HG03432 (cell line): ENCODE measurements around the gene MYO9B.
"Not testable (repeated sequence)": the region's sequence is repeated elsewhere in the genome, so short reads cannot be mapped to it uniquely, and the experiment has no call there.

Experiments
- ATAC-seq: cut with Tn5 transposase; IDR thresholded peaks from one replicate; pipeline ENCODE4 v1.9.1; 2021; ENCODE audit warnings: mild to moderate bottlenecking, moderate library complexity; ENCODE audit not compliant: unreplicated experiment

The MYO9B gene

GRCh38 chr19:17090583-17090982 is 15.0 kb downstream of the MYO9B start:
- no peak for ATAC-seq

DNA sequence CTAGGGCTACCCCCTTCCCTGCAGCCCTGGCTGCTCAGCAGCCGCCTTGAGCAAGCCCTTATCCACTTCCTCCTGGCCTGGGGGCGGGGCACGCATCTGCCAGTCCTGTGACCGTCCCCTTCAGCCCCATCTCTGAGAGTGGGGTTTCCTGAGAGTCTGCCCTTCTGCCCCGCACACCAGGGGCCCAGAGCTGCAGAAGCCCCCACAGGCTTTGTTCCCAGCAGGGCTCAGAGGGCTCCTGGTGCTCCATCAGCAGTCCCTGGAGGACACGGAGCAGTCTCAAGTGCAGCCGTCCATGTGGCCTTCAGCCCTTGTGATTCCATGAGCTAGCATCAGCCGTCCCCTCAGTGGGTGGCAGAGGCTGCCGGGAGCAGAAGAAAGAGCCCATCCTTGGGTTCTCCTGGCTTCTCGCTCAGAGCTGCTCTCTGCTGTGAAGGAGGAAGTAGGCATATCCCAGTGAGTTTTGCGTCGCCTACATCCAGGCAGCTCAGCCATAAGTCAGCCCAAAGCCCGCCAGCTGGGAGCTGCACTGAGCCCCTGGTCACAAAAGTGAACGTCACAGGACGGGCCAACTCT is 16.3 kb downstream of the MYO9B start:
- no peak for ATAC-seq

- ATAC-seq = no peak
Observed at GRCh38 chr19:17092696-17093095, 17.1 kb downstream of the MYO9B start.

GRCh38 chr19:17094694-17095093 is 19.1 kb downstream of the MYO9B start:
- not testable (repeated sequence) for ATAC-seq

GRCh38 chr19:17095141-17095919 is 19.8 kb downstream of the MYO9B start:
- no peak for ATAC-seq

DNA sequence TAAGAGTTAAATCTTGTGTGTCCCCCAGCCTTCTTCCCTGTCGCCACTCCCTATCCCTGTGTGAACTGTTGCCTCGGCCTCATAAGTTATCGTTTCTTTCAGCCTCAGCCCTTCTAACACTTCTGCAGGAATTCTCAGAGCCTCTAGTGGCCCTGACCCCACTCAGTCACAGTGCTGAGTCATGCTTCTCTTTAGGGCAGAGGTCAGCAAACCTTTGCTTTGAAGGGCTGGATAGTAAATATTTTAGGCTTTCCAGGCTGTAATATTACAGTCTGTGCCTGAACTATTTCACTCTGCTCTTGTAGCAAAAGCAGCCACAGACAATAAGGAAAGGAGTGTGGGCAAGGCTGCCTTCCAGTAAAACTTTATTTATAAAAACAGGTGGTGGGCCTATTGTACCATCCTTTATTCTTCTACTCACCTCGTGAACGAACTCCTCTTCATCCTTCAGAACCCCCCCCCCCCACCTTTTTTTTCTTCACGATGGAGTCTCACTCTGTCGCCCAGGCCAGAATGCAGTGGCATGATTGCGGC is 22.1 kb downstream of the MYO9B start:
- no peak for ATAC-seq

DNA sequence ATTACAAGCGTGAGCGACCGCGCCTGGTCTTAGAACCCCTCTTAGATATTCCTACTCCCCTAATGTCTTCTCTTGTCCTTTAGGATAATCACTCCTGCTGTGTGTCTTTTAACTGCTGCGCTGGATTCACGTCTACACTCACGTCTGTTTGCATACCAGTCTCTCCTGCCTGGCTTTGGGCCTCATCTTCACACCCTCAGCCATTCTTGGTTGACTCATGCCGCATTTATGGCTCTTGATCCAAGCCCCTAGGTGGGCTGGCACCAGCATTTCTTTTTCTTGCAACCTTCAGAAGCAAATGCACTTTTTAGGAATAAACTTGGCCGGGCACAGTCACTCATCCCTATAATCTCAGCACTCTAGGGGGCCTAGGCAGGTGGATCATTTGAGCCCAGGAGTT is 22.7 kb downstream of the MYO9B start:
- no peak for ATAC-seq

DNA sequence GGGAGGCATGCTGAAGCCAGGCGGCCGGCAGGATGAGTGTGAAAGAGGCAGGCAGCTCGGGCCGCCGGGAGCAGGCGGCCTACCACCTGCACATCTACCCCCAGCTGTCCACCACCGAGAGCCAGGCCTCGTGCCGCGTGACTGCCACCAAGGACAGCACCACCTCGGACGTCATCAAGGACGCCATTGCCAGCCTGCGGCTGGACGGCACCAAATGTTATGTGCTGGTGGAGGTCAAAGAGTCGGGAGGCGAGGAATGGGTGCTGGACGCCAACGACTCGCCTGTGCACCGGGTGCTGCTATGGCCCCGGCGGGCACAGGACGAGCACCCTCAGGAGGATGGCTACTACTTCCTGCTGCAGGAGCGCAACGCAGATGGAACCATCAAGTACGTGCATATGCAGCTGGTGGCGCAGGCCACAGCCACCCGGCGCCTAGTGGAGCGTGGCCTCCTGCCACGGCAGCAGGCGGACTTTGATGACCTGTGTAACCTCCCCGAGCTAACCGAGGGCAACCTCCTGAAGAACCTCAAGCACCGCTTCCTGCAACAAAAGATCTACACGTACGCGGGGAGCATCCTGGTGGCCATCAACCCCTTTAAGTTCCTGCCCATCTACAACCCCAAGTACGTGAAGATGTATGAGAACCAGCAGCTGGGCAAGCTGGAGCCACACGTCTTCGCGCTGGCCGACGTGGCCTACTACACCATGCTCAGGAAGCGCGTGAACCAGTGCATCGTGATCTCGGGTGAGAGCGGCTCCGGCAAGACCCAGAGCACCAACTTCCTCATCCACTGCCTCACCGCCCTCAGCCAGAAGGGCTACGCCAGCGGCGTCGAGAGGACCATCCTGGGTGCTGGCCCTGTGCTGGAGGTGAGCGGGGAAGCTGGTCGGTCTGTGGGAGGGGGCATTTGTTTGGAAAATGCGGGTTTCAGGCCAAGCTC is 26.4 kb downstream of the MYO9B start:
- ATAC-seq = no peak

DNA sequence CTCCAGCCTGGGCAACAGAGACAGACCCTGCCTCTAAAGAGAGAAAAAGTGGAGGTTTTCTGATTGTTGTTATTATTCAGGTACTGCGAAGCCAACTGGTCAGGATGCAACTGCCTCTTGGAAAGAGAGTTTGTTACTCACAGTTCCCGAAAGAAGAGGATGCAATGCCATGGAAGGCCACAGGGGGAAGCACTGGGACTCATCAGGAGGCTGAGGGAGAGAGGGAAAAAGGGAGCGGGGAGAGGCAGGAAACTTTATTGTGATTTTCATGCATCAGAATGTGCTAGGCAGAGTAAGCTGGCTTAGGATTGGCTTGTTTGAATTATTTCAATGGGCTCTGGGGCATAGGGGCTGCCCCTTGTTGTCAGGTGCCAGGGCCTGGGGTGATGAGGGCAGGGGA is 27.6 kb downstream of the MYO9B start:
- ATAC-seq = no peak

GRCh38 chr19:17104679-17105078 is 29.1 kb downstream of the MYO9B start:
- ATAC-seq = no peak

- no peak for ATAC-seq
Observed at GRCh38 chr19:17105556-17105955, 30.0 kb downstream of the MYO9B start.

DNA sequence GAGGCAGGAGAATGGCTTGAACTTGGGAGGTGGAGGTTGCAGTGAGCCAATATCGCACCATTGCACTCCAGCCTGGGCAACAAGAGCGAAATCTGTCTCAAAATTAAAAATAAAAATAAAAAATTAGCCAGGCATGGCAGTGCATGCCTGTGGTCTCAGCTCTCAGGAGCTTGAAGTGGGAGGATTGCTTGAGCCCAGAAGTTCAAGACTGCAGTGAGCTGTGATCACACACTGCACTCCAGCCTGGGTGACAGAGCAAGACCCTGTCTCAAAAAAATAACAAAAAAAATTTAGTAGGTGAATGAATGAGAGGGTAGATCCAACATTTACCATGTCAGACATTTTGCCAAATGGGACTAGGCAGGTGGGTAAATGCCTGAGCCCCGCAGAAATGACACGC is 31.4 kb downstream of the MYO9B start:
- not testable (repeated sequence) for ATAC-seq

GRCh38 chr19:17107546-17108452 is 32.2 kb downstream of the MYO9B start:
- ATAC-seq = no peak

DNA sequence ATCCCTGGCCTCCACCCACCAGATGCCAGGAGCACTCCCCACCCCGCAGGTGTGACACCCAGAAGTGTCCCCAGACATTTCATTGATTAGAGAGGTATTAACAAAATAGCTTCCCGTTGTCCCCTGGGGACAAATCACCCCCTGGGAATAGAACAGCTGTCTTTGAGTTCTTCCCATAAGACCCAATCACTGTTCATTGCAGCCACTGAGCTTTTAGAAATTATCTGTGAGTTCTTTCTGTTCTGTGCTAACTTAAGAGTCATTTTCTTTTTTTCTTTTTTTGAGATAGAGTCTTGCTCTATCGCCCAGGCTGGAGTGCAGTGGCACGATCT is 32.8 kb downstream of the MYO9B start:
- ATAC-seq = no peak

DNA sequence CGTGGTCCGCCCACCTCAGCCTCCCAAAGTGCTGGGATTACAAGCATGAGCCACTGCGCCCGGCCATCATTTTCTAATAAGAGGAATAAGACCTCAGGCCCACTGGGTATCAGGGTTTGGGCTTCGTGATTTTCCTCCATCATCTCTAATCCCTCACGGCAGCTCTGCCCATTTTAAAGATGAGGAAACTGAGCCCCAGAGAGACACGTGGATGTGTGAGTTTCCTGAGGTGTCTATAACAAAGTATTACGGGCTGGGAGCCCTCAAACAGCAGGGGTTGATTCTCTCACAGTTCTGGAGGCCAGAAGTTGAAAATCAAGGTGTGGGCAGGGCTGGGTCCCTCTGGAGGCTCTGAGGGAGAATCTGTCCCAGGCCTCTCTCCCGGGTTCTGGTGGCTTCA is 33.7 kb downstream of the MYO9B start:
- no peak for ATAC-seq

DNA sequence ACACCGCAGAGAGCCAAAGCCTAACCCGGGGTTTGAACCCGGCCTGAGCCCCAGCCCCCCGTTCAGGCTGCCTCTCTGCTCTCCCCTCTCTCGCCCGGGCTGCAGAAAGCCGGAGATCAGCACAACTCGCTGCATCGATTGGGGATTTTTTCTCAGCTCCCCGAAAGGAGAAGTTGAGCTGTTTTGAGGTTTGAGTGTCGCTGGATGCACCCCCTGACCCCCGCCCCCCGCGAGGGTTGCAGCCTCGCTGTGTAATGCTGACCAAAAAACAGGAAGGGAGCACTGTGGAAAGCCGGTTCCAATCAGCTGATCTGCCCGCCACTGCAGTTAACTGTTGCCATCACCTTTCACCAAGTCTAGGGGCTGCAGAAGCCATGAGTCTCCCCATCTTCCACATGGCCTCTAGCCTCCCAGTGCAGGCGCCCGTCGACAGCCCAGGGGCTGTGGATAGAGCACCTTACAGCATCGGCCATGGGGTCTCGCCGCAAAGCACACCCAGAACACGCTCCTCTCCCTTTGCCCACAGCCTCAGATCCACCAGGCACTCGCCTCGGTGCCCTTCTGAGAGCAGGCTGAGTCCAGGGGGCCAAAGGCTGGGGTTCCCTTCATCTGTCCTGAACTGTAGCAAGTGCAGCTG is 34.5 kb downstream of the MYO9B start:
- peak; percentile 50 for ATAC-seq

DNA sequence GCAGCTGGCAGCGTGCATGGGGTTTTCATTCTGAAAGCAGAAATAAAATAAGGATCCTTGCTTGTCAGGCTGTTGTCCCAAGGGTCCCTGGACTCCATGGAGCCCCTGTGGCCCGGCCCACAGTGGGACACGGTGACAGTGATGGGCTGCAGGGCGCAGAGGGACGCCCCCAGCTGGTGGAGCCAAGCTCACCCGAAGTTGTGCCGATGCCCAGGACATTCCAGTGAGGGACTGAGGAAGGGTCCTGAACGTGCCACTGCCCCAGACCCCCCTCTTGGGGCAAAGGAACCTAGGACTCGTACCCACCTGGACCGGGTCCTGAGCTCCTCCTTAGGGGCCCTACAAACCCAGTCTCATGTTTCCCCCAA is 35.0 kb downstream of the MYO9B start:
- ATAC-seq = no peak

DNA sequence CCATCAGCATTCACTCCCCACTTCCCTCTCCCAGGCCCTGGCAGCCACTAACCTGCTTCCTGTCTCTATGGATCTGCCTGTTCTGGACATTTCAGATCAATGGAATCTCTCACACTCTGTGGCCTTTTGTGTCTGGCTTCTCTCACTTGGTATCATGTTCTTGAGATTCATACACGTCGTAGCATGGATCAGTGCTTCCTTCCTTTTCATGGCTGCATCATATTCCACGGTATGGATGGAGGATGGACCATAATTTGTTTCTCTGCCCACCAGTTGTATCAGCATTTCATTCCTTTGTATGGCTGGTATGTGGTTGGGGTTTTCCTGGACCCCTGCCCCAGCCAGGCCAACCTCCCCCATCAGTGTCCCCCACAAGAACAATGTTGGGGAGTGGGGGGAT is 36.2 kb downstream of the MYO9B start:
- ATAC-seq = no peak

- ATAC-seq = no peak
Observed at GRCh38 chr19:17112271-17112670, 36.7 kb downstream of the MYO9B start.

DNA sequence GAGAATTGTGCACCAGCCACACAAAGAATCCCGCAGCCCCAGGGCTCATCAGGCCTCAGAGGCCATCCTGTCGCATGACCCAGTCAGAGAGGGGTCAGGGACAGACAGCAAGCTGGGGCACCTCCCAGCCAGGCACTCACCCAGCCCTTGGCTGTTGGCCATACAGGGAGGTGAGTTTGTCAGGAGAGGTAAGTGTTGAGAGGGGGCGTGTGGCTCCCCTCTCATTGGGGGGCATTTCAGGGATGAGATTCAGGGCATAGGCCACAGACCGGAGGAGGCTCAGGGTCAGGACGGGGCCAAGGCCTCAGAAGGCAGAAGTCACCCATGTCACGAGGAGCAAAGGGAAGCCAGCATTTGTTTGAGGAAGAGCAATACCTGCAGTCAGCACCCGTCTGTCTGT is 37.1 kb downstream of the MYO9B start:
- ATAC-seq = no peak
